Ishikawa (cell line): ENCODE data around the gene PPM1L.

ENCODE experiments used
- CEBPB ChIP-seq: IDR thresholded peaks from 2 replicates; pipeline ENCODE4 v1.6.1; 2012
- CREB1 ChIP-seq: IDR thresholded peaks from 2 replicates; pipeline ENCODE4 v1.6.1; 2012; ENCODE audit warnings: low read depth
- EGR1 ChIP-seq: IDR thresholded peaks from 2 replicates; pipeline ENCODE4 v1.6.1; 2012
- EP300 ChIP-seq: IDR thresholded peaks from 2 replicates; pipeline ENCODE4 v1.6.1; 2012; ENCODE audit warnings: borderline replicate concordance
- FOXM1 ChIP-seq: IDR thresholded peaks from 2 replicates; pipeline ENCODE4 v1.6.1; 2012; ENCODE audit warnings: low read depth, borderline replicate concordance
- NFIC ChIP-seq: IDR thresholded peaks from 2 replicates; pipeline ENCODE4 v1.6.1; 2012
- RAD21 ChIP-seq: IDR thresholded peaks from 2 replicates; pipeline ENCODE4 v1.6.1; 2012; ENCODE audit warnings: low read depth
- TAF1 ChIP-seq: IDR thresholded peaks from 2 replicates; pipeline ENCODE4 v1.6.1; 2012; ENCODE audit warnings: low read depth, mild to moderate bottlenecking
- TCF12 ChIP-seq: IDR thresholded peaks from 2 replicates; pipeline ENCODE4 v1.6.1; 2012; ENCODE audit warnings: low read depth
- TEAD4 ChIP-seq: IDR thresholded peaks from 2 replicates; pipeline ENCODE4 v1.6.1; 2012
- YY1 ChIP-seq: IDR thresholded peaks from 2 replicates; pipeline ENCODE4 v1.6.1; 2012; ENCODE audit warnings: low read depth
- ZBTB7A ChIP-seq: IDR thresholded peaks from 2 replicates; pipeline ENCODE4 v1.6.1; 2012; ENCODE audit warnings: low read depth
- TF ChIP-seq, protein P1 (sequence below): IDR thresholded peaks from 2 replicates; pipeline ENCODE4 v1.6.1; 2012
- TF ChIP-seq, protein P2 (sequence below): IDR thresholded peaks from 2 replicates; pipeline ENCODE4 v1.6.1; 2012
- TF ChIP-seq, protein P3 (sequence below): IDR thresholded peaks from 2 replicates; pipeline ENCODE4 v1.6.1; 2012; ENCODE audit warnings: low read depth, mild to moderate bottlenecking

Gene PPM1L

DNA sequence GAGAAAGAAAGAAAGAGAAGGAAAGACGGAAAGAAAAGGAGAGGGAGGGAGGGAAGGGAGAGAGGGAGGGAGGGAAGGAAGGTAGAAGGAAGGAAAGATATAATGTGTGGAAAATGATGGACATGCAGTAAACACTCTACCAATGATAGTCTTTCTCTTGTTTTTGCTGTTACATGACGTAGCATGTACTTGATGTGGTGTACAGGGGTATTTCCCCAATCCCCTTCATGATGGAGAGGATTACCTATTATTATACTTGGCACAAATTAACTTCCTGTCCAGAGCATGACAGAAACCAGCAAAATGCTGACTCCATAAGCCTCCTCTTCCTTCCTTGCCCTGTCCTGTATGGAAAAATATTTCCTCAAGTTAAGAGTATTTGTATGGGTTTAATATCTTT, 224.7 kb downstream of the PPM1L start:
- TF ChIP-seq CEBPB (no peak), NFIC (no peak), TAF1 (no peak), TCF12 (no peak)
- TF ChIP-seq, protein P1, sequence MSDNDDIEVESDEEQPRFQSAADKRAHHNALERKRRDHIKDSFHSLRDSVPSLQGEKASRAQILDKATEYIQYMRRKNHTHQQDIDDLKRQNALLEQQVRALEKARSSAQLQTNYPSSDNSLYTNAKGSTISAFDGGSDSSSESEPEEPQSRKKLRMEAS = no peak
- TF ChIP-seq, protein P2, sequence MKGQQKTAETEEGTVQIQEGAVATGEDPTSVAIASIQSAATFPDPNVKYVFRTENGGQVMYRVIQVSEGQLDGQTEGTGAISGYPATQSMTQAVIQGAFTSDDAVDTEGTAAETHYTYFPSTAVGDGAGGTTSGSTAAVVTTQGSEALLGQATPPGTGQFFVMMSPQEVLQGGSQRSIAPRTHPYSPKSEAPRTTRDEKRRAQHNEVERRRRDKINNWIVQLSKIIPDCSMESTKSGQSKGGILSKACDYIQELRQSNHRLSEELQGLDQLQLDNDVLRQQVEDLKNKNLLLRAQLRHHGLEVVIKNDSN = no peak

DNA sequence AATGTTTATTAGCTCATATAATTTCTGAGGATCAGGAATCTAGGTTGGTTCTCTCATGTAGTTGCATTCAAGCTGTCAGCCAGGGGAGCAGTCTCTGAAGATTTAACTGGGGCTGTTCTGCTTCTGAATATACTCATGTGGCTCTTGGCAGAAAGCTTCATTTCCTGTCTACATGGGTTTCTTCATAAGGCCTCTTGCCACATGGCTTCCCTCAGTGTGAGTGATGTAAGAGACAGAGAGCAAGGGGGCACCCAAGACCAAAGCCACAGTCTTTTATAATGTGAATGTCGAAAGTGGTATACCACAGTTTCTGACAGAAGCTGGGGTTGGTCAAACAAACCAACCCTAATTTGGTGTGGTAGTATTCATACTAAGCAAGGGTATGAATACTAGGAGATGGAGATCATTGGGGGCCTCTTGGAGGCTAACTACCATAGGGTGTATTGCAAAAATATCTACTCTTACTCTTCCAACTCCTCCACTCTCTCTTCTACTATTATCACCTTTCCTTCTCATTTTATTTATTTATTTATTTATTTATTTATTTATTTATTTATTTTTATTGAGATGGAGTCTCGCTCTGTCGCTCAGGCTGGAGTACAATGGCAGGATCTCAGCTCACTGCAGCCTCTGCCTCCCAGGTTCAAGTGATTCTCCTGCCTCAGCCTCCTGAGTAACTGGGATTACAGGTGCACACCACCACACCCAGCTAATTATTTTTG, 225.3 kb downstream of the PPM1L start:
- TF ChIP-seq, protein P1 = no peak
- TF ChIP-seq RAD21 (no peak), CREB1 (no peak), ZBTB7A (no peak), TAF1 (no peak), TEAD4 (no peak), NFIC (no peak), CEBPB (no peak), EP300 (no peak), EGR1 (no peak), YY1 (no peak), FOXM1 (no peak), TCF12 (no peak)
- TF ChIP-seq, protein P2 = no peak
- TF ChIP-seq, protein P3, sequence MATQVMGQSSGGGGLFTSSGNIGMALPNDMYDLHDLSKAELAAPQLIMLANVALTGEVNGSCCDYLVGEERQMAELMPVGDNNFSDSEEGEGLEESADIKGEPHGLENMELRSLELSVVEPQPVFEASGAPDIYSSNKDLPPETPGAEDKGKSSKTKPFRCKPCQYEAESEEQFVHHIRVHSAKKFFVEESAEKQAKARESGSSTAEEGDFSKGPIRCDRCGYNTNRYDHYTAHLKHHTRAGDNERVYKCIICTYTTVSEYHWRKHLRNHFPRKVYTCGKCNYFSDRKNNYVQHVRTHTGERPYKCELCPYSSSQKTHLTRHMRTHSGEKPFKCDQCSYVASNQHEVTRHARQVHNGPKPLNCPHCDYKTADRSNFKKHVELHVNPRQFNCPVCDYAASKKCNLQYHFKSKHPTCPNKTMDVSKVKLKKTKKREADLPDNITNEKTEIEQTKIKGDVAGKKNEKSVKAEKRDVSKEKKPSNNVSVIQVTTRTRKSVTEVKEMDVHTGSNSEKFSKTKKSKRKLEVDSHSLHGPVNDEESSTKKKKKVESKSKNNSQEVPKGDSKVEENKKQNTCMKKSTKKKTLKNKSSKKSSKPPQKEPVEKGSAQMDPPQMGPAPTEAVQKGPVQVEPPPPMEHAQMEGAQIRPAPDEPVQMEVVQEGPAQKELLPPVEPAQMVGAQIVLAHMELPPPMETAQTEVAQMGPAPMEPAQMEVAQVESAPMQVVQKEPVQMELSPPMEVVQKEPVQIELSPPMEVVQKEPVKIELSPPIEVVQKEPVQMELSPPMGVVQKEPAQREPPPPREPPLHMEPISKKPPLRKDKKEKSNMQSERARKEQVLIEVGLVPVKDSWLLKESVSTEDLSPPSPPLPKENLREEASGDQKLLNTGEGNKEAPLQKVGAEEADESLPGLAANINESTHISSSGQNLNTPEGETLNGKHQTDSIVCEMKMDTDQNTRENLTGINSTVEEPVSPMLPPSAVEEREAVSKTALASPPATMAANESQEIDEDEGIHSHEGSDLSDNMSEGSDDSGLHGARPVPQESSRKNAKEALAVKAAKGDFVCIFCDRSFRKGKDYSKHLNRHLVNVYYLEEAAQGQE = no peak

DNA sequence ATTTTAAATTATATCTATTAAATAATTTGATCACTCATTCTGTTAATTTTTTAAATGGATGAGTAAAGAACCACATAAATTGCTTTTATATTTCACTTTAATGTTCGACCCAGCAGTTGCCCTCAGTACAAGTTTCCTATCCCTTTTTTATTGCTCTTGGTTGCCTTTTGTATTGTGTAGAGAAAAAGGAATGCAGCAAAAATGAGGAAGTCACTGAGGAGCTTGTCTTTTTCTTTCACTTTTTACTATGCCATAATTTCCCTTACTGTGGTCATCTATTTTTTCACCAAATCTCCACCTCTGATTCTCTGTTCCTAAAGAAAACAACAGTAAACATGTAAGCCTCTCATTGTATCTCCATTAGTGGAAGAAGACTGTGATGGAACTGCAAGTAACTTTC, 226.5 kb downstream of the PPM1L start:
- TF ChIP-seq YY1 (no peak), EGR1 (no peak), NFIC (no peak), CREB1 (no peak), TEAD4 (no peak), RAD21 (no peak), EP300 (no peak), TCF12 (no peak), ZBTB7A (no peak)
- TF ChIP-seq, protein P2 = no peak
- TF ChIP-seq, protein P1 = no peak

DNA sequence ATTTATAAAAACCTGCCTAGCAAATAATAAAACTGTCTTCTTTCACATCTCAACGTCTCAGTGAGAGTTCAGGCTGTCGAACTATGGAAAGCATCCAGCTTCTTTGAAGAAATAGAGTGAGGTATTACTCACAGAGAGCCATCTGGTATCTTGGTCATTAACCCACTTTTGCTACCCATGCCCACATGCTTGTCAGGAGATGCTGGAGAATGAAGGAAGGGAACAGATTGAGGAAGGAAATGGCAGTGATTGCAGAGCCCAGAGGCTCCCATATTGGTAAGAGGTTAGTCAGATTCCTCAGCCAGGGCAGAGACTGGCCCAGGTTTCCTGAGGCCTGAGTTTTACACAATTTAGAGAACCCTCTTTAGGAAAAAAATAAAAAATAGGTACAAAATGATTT, 230.0 kb downstream of the PPM1L start:
- TF ChIP-seq TAF1 = no peak
- TF ChIP-seq TCF12 = no peak
- TF ChIP-seq EP300 = no peak
- no peak for TF ChIP-seq RAD21
- TF ChIP-seq EGR1 = no peak
- TF ChIP-seq ZBTB7A = no peak
- no peak for TF ChIP-seq NFIC

DNA sequence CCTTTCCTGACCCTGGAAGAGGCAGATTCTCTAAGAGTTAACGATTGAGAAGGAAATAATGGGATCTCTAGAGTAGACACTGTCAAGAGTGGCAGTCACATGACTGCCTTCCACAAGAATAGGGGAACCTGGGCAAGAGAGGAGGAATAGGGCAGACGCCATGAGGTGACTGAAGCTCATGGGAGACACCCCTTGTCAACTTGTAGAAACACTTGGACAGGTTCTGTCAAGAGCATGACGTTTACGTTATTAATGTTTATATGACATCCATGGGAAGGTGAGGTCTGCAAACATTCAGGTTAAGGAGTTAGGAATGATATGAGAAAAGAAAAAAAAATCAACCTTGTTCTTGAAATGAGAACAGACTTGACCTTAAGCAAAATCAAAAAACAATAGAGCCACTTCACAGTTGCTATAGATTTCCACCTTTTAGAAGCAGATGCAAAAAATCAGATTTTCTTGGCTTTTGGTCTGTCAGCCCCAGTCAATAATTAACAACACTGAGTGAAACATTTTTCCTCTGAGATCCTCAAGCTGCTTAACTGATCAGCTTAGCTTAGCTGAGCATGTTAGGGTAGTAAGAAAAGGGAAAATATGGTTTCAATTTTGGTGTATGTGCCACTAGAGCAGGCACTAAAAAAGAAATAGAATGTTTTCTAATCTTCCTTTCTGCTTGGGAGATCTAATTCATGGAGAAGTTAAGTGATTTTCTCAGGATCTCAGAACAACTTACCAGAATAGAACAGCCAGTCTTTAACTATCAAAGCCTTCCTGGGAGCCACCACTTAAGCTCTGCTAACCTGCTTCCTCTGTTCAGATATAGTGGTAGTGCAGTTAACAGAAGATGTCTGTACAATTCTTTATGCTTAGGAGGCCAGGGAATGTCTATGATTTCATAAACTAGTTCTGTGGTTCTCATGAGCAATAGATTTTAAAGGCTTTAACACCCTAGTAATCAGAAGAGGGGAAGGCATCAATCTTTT, 232.2 kb downstream of the PPM1L start:
- no peak for TF ChIP-seq ZBTB7A
- TF ChIP-seq YY1 = no peak
- TF ChIP-seq, protein P1 = no peak
- TF ChIP-seq TAF1 = no peak
- no peak for TF ChIP-seq CEBPB
- TF ChIP-seq, protein P2 = no peak
- TF ChIP-seq EP300 = no peak
- no peak for TF ChIP-seq TEAD4
- no peak for TF ChIP-seq RAD21
- no peak for TF ChIP-seq FOXM1
- no peak for TF ChIP-seq NFIC
- TF ChIP-seq CREB1 = no peak
- TF ChIP-seq, protein P3 = no peak
- TF ChIP-seq EGR1 = no peak
- TF ChIP-seq TCF12 = no peak
